PC-3 (cell line): Measurements from ENCODE around the gene MAPK12. TPM values are rescaled to one million over a fixed set of nuclear protein-coding genes. Genes with fewer than 3 reads are reported as not detected.

Experiments
- ATAC-seq: fragments of 200-7000 bp; cut with Tn5 transposase; 2 replicates; pipeline ENCODE4 v1.9.1; 2020; ENCODE audit warnings: mild to moderate bottlenecking, moderate library complexity
- BruUV-seq: library from RNA; stranded (reverse); fragments of 400-500 nt; replicated peaks from 2 replicates; lab custom pipeline; 2021; lab: Mats Ljungman, UMichigan
- CTCF ChIA-PET: fragments of 300-600 bp; sonication (Branson Sonifier 250); formaldehyde crosslinking; loops from one replicate; lab custom pipeline; 2022; ENCODE audit warnings: antibody characterized with exemption; lab: Charles Lee
- POLR2A ChIA-PET: fragments of 300-600 bp; sonication (Branson Sonifier 250); formaldehyde crosslinking; loops from one replicate; lab custom pipeline; 2022; ENCODE audit warnings: antibody characterized with exemption; ENCODE audit not compliant: unreplicated experiment; lab: Charles Lee
- DNase-seq: peaks from one replicate; pipeline ENCODE4 v3.0.0-alpha.2; 2015
- H2AFZ ChIP-seq: fragments of 300-600 bp; sonication (generic); 2 replicates; pipeline ENCODE4 v1.6.0; 2016; ENCODE audit warnings: antibody characterized with exemption, low read length
- H3F3A ChIP-seq: fragments of 300-600 bp; sonication (generic); one replicate; pipeline ENCODE4 v1.6.0; 2017; ENCODE audit warnings: antibody characterized with exemption, low read length, control low read depth, mild to moderate bottlenecking; ENCODE audit not compliant: unreplicated experiment
- H3K27ac ChIP-seq: fragments of 300-600 bp; sonication (generic); 2 replicates; pipeline ENCODE4 v1.5.1; 2016; ENCODE audit warnings: mild to moderate bottlenecking, low read length
- H3K27me3 ChIP-seq: fragments of 300-600 bp; sonication (generic); 2 replicates; pipeline ENCODE4 v1.6.1; 2016; ENCODE audit warnings: low read length, mixed read lengths
- H3K36me3 ChIP-seq: fragments of 300-600 bp; sonication (generic); 2 replicates; pipeline ENCODE4 v1.6.1; 2016; ENCODE audit warnings: low read depth, mixed run types, low read length, mixed read lengths
- H3K4me1 ChIP-seq: fragments of 300-600 bp; sonication (generic); 2 replicates; pipeline ENCODE4 v1.5.1; 2016; ENCODE audit warnings: low read length; ENCODE audit not compliant: insufficient read depth
- H3K4me2 ChIP-seq: fragments of 300-600 bp; sonication (generic); 2 replicates; pipeline ENCODE4 v1.6.0; 2016; ENCODE audit warnings: low read length
- H3K4me3 ChIP-seq: fragments of 300-600 bp; sonication (generic); 2 replicates; pipeline ENCODE4 v1.5.1; 2016; ENCODE audit warnings: mild to moderate bottlenecking, low read length, mixed read lengths
- H3K79me2 ChIP-seq: fragments of 300-600 bp; sonication (generic); 2 replicates; pipeline ENCODE4 v1.6.1; 2017; ENCODE audit warnings: low read length, mixed read lengths
- H3K9ac ChIP-seq: fragments of 300-600 bp; sonication (generic); 2 replicates; pipeline ENCODE4 v1.6.0; 2016; ENCODE audit warnings: mild to moderate bottlenecking, low read length
- H3K9me2 ChIP-seq: fragments of 300-600 bp; sonication (generic); replicated peaks from 2 replicates; pipeline ENCODE4 v1.6.1; 2016; ENCODE audit warnings: mixed run types, low read length, mixed read lengths
- H3K9me3 ChIP-seq: fragments of 300-600 bp; sonication (generic); 2 replicates; pipeline ENCODE4 v1.6.1; 2016; ENCODE audit warnings: low read length, mixed read lengths
- H4K20me1 ChIP-seq: fragments of 300-600 bp; sonication (generic); 2 replicates; pipeline ENCODE4 v1.6.1; 2016; ENCODE audit warnings: low read length, mixed read lengths
- EZH2 ChIP-seq: fragments of 300-600 bp; sonication (generic); IDR thresholded peaks from one replicate; pipeline ENCODE4 v1.6.1; 2017; ENCODE audit warnings: antibody characterized with exemption, mild to moderate bottlenecking, low read length; ENCODE audit not compliant: unreplicated experiment
- EZH2phosphoT487 ChIP-seq: fragments of 300-600 bp; sonication (generic); IDR thresholded peaks from 2 replicates; pipeline ENCODE4 v1.6.1; 2018; ENCODE audit warnings: mild to moderate bottlenecking, antibody characterized with exemption, low read length, borderline replicate concordance
- intact Hi-C: fragments of 100-400 bp; cut with micrococcal nuclease; formaldehyde crosslinking; loops from 2 replicates; pipeline ENCODE4 v1.9.0; 2023
- total RNA-seq: library from RNA; depleted of rRNA; stranded (reverse); fragments of >200 nt; gene quantifications from 2 replicates; pipeline ENCODE4 v1.2.3, GENCODE V29; 2014
- TF ChIP-seq, protein P1 (sequence below): fragments of 300-600 bp; sonication (generic); conservative IDR thresholded peaks from 2 replicates; pipeline ENCODE4 v1.5.1; 2017; ENCODE audit warnings: antibody characterized with exemption, low read depth, mild to moderate bottlenecking, low read length

MAPK12 gene
- total RNA-seq, 1 experiment from 2014 or later, result 22.4 TPM

DNA sequence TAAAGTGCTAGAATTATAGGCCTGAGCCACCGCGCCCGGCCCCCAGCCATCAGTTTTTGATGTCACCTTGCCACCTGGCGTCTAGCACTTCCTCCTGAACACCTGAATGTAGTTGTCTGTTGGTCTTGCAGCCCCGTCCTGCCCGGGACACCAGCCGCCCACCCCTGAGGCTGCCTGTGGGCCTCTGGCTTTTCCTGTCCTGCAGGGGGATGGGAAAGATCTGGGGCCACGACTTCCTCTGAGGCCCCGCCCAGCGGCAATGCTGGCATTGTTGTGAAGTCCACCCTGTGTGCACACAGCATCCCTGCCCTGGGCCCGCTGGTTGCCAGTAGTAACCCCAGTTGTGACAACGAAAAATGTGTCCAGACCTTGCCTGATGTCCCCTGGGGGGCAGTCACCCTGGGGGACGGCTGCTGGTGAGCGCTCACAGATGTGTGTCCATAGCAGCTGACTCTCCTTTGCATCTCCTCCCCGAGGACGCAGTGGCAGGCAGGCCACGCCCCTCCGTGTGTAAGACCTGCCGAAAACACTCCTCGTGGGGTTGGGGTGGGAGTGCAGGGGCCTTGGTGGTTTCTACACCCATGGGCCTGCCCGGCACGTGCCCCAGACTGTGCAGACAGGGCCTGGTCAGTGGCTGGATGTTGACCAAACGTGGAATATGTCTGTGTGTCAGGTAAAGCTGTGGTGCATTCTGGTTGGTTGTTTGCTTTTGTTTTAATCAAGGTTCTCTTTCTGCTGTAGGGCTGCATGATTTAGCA lies 53.9 kb downstream of the MAPK12 start:
- intact Hi-C loops, result no loop called here
- Histone ChIP-seq H3K36me3 (no peaks in the 10 kb centered on the region; the same call in 1 of the 2 replicates), H3K27ac (no peak overlapping the region), H3K9ac (no peak overlapping the region), H2AFZ (no peak overlapping the region), H3F3A (no peaks in the 10 kb centered on the region), H3K9me3 (no peaks in the 10 kb centered on the region), H4K20me1 (no peaks in the 10 kb centered on the region), H3K79me2 (peaks cover 13% of the 10 kb centered on the region), H3K4me3 (no peak overlapping the region), H3K4me2 (no peak overlapping the region), H3K4me1 (no peaks in the 10 kb centered on the region), H3K9me2 (no peaks in the 10 kb centered on the region), H3K27me3 (no peaks in the 10 kb centered on the region)
- no TSS peak for BruUV-seq
- TF ChIP-seq, protein P1, sequence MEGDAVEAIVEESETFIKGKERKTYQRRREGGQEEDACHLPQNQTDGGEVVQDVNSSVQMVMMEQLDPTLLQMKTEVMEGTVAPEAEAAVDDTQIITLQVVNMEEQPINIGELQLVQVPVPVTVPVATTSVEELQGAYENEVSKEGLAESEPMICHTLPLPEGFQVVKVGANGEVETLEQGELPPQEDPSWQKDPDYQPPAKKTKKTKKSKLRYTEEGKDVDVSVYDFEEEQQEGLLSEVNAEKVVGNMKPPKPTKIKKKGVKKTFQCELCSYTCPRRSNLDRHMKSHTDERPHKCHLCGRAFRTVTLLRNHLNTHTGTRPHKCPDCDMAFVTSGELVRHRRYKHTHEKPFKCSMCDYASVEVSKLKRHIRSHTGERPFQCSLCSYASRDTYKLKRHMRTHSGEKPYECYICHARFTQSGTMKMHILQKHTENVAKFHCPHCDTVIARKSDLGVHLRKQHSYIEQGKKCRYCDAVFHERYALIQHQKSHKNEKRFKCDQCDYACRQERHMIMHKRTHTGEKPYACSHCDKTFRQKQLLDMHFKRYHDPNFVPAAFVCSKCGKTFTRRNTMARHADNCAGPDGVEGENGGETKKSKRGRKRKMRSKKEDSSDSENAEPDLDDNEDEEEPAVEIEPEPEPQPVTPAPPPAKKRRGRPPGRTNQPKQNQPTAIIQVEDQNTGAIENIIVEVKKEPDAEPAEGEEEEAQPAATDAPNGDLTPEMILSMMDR, result no peak
- no peak for TF ChIP-seq EZH2phosphoT487
- TF ChIP-seq EZH2, result no peak
- DNase-seq, result no peak
- no peak for ATAC-seq
- CTCF ChIA-PET, result interaction anchor here (0.6 kb wide), 1 partner anchor 29 kb away, joined by 3 read pairs; no protein-coding TSS in a partner anchor
- POLR2A ChIA-PET, result no interaction called here

GRCh38 chr22:50206599-50206998 lies 54.9 kb downstream of the MAPK12 start:
- peak; percentile 19; the same call in 1 of the 2 replicates for ATAC-seq
- CTCF ChIA-PET, result no interaction called here

More at GRCh38 chr22:50206599-50206998, 54.9 kb downstream of the MAPK12 start:
- Histone ChIP-seq H3K9me3 (no peaks in the 10 kb centered on the region), H3K27me3 (no peaks in the 10 kb centered on the region), H3K4me1 (peaks cover 3% of the 10 kb centered on the region), H3K79me2 (peaks cover 23% of the 10 kb centered on the region), H3K9me2 (no peaks in the 10 kb centered on the region), H3K9ac (no peak overlapping the region), H2AFZ (no peak overlapping the region), H3F3A (no peaks in the 10 kb centered on the region), H4K20me1 (no peaks in the 10 kb centered on the region), H3K4me2 (no peak overlapping the region), H3K4me3 (no peak overlapping the region), H3K36me3 (no peaks in the 10 kb centered on the region; the same call in 1 of the 2 replicates), H3K27ac (no peak overlapping the region)
- TF ChIP-seq, protein P1, result peak; percentile 54
- TF ChIP-seq EZH2phosphoT487, result no peak
- intact Hi-C loops, result no loop called here
- POLR2A ChIA-PET, result no interaction called here
- BruUV-seq, result no TSS peak
- no peak for DNase-seq
